HG02798 (cell line): Measurements from ENCODE around the gene NDUFS6.
"Not testable (repeated sequence)": the region's sequence is repeated elsewhere in the genome, so short reads cannot be mapped to it uniquely, and the experiment has no call there.

Experiments
- ATAC-seq: cut with Tn5 transposase; IDR thresholded peaks from one replicate; pipeline ENCODE4 v1.9.1; 2021; ENCODE audit warnings: mild to moderate bottlenecking; ENCODE audit not compliant: unreplicated experiment, poor library complexity

NDUFS6 gene

DNA sequence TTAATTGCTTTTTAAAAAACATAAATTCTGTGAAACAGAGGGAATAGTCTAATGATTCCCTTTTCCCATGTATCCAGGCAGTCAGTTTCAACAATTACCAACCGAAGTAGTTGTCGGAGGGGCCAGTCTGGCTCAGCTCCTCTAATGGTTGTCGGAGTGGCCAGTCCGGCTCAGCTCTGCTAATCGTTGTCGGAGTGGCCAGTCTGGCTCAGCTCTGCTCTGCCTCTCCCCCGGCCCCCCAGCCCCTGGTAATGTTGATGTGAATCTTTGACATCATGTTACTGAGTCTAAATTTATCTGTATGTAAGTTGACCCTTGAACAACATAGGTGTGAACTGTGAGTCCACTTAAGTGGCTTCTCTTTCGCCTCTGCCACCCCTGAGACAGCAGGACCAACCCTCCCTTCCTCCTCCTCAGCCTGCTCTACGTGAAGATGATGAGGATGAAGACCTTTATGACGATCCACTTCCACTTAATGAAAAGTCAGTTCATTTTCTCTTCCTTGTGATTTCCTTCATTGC, 9.4 kb downstream of the NDUFS6 start:
- ATAC-seq = no peak

DNA sequence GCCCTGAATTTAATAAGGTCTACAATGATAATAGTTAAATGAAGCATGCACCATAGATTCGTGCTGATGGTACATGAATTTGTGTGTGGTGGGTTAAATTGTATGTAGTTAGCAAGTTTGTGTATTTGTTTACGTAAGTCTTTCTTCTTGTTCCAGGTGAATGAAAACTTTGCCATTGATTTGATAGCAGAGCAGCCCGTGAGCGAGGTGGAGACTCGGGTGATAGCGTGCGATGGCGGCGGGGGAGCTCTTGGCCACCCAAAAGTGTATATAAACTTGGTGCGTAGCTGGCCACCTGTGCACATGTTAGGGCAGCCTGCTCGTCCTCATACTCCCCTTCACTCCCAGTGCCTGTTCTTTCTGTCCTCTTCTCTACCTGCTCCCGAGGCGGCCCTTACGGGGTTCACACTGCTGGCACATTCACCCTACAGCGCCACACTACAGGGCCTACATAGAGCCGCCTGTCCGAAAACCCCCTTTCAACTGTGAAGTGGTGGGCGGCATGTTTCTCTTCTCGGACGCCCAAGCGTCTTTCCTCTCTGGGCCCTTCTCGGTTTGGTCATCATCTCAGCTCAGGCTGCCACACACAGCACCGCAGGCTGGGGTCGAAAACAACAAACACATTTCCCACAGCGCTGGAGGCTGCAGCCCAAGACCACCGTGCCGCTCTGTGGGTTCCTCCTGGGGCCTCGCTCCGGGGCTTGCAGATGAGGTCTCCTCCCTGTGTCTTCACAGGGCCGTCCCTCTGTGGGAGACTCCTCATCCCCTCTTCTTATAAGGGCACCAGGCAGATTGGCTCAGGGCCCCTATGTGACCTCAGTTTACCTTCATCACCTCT, 13.2 kb downstream of the NDUFS6 start:
- ATAC-seq = no peak

DNA sequence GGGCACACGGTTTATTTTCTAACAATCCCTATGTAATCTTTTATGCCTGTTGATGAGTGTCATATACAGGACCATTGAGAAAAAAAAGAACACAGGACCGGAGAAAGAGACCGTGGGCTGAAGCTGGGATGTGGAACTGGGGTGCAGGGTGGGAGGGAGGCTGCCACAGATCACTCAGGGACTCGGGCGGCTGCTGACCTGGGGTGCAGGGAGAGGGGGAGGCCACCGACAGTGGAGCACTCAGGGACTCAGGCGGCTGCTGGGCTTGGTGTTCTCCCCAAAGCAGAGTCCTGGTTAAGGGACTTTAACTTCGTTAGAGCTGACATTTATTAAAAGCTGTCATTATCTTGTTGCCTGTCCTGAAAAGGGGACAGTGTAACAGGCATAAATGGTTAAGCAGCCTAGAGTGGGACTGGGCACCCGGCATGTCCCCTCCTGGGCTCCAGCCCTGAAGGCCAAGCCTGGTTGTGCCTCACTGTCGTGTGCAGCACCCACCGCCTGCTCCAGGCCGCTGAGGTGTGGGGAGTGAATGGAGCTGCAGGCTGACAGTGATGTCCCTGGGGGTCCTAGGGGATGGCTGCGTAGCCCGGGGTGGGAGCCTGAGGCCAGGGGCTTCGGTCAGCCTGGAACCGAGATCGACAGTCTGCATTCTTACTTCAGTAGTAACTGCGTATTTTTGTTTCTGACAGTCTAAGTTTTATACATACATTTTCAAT, 14.0 kb downstream of the NDUFS6 start:
- ATAC-seq = no peak

DNA sequence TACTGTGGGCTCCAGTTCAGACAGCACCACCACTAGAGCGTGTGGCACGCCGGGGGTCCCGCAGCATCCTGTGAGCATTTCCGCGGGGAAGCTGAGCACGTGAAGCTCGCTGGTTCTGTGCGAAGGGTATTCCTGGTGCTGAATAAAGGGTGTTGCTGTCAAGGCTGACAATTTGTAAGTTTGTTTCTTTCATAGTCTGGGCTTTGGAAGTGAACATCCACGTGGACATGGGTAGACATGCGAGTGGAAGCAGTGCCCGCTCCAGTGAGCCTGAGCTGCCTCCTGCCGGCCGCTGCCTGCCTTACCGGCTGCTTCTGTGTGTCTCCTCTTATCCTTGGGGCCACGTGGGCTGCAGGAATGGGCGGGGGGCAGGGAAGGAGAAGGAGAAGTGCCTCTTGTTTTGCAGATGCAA, 14.7 kb downstream of the NDUFS6 start:
- ATAC-seq = no peak

DNA sequence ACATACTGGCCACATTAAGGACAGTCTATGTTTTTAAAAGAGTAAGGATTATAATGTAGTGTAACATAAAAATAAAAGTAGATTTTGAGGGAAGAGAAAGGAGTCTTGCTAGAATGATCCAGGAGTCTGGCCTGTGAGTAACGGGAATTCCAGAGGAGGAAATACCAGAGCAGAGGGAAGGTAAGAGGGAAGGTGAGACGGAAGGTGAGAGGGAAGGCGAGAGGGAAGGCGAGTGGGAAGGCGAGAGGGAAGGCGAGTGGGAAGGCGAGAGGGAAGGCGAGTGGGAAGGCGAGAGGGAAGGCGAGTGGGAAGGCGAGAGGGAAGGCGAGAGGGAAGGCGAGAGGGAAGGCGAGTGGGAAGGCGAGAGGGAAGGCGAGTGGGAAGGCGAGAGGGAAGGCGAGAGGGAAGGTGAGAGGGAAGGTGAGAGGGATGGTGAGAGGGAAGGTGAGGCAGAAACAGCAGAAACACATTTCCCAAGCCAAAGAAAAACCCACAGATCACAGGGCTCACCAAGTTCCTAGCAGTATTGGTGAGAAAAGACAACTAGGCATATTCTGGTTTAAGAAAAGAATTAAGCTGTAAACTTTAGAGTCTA, 15.4 kb downstream of the NDUFS6 start:
- not testable (repeated sequence) for ATAC-seq

DNA sequence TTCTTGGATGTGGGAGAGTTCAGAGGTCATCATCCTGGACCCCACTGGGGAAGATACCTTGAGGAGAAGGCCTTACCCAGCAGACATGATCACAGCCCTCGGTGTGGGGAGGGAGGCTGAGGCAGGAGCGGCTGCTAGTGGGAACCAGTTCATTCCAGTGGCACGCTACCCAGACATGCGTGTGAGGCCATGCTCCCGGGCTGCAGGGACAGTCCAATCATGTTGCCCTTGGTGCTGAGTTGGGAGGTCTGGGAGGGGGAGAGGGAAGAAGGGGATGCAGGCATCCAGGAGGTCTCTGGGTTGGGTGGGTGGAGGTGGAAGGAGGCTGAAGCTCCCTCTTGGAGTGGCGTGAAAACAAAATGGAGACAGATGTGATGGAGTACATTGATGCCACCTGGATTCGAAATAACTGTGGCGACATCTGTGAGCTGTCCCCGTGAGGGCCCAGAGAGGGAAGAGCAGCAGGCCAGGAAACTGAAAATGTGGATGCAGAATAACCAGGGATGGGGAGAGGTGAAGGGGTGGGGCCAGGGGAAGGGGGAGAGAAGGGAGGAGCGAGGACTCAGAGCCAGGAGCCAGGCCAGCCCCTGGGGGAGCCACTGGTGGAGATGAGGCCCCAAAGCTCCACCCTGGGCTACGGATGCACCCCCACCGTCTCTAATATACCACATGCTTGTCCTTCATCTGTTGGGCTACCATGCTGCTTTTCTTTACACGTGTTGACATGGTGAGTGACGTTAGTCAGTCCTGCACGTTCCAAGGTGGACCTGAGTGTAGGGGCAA, 16.2 kb downstream of the NDUFS6 start:
- no peak for ATAC-seq

DNA sequence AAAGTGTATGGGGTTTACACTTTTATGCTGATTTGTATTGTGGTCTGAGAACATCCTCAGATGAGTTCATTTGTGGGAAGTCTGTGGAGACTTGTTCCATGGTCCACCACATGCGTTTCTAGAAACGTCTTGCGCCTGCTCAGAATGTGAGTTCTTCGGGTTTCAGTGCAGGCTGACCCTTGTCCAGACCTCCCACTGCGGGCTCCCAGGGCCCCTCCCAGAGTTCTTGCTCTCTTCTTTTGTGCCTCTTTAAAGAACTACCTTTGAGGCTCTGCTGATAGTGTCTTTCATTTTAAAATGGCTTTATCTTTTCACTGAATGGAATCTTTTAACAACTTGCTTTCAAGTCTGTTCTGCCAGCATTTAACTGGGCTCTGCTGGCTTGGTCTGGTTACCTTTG, 17.6 kb downstream of the NDUFS6 start:
- ATAC-seq = no peak

DNA sequence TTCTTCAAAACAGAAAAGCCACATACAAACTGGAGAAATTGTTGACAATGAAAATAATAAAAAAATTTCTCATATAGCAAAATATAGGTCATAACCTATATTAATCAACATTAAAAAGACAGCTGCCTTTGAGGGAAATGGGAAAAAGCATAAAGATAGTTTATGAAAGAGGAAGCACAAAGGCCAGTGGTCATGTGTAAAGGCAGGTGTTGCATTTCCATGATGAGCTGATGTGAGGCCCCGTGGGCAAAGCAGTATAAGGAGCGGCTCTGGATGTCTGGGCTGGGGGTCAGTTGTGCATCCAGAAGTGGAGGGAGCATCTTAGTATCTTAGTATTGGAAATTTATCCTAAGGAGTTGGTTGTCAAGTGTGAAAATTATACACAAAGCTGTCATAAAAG, 18.3 kb downstream of the NDUFS6 start:
- ATAC-seq = no peak

DNA sequence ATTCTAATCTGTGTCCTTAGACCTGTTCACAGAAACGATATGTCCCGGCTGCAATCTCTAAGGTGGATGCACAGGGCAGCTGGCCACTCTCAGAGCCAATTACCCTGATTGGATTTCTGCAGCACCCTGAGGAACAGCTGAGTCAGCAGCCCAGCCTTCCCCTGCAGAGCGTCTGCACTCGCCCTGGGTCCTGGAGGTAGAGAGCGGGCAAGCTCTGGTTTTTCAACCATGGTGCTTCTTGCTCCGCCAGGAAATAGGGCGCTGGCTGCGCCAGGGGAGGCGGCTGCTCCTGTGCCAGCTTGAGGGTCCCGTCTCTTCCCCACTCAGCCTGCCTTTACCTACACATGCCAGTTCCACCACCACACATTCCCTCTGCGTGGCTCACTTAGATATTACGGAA, 19.2 kb downstream of the NDUFS6 start:
- no peak for ATAC-seq

DNA sequence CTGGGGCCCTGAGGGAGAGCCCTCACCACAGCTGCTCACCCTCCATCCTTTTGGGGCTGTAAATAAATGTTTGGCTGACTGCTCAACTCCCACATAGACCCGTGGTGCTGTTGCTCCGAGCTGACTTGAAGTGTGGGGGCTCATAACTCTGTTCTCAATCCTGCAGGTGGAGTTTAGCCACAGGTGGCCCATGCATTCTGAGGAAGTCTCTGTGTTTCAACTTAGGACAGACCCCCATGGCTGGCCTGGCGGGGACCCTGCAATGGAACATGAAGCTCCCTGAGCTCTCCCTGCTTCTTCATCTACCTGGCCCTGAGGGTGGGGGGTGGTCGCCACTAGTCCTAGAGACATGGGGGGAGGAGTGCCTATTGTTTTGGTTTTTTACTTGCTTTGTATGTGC, 19.7 kb downstream of the NDUFS6 start:
- ATAC-seq = no peak

DNA sequence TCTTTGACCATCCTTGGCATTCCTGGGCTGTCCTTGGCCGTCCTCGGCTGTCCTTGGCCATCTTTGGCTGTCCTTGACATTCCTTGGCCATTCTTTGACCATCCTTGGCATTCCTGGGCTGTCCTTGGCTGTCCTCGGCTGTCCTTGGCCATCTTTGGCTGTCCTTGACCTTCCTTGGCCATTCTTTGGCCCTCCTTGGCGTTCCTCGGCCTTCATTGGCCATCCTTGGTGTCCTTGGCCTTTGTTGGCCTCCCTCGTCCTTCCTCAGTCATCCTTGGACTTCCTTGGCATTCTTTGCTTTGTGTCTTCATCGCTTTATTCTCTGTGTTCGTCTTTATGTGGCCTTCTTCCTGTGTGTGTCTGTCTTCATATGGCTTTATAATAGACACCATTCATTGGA, 20.7 kb downstream of the NDUFS6 start:
- ATAC-seq = no peak

DNA sequence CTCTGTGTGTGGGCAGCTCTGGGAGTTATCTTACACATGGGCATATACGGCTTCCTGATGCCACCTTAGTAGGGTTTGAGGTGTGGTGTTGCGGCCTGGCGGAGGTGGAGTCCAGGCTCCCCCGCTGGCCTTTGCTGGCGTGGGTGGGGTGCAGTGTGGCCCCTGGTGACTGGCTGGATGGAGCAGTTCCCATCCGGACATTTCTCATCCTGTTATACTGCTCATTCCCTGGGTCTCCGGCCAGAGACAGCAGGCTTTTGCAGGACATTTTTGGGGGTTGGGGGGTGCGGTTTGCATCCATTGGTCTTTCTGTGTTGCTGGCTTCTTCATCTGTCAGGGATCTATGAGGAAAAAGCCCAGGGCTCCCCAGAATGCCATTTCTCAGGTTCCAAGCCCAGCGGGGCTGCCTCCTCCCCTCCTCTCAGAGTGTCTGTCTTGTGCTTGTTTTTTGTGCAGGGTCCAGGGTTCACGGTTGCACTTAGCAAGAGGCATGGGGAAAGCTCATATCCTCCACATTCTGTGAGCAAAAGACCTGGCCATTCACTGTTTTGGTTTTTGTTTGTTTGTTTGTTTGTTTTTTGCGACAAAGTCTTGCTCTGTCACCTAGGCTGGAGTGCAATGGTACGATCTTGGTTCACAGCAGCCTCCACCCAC, 22.3 kb downstream of the NDUFS6 start:
- no peak for ATAC-seq

DNA sequence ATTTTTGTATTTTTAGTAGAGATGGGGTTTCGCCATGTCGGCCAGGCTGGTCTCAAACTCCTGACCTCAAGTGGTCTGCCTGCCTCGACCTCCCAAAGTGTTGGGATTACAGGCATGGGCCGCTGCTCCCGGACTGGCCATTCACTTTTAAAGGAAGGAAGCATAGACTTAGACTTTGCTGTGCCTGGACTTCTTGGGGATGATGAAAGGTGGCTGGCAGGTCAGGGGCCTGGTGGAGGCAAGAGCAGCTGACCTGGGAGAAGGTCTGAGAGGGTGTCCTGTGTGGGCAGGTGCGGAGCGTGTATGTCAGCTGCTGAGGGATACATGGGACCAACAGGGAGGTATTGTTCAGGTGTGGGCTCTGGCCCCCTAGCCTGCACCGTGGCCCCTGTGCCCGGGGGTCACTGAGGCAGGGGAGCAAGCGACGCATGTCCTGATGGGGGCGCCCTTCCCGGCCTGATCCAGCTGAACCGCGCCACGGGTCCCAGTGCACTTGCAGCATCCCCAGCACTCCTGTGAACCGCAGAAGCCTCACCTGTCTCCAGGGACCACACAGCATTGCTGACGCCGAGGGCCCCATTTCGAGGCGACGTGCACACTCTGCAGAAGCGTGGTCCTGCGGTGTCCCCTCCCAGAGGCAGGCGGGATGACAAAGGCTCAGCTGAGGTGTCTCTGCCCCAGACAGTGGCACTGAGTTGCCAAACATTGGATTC, 23.1 kb downstream of the NDUFS6 start:
- ATAC-seq = no peak

DNA sequence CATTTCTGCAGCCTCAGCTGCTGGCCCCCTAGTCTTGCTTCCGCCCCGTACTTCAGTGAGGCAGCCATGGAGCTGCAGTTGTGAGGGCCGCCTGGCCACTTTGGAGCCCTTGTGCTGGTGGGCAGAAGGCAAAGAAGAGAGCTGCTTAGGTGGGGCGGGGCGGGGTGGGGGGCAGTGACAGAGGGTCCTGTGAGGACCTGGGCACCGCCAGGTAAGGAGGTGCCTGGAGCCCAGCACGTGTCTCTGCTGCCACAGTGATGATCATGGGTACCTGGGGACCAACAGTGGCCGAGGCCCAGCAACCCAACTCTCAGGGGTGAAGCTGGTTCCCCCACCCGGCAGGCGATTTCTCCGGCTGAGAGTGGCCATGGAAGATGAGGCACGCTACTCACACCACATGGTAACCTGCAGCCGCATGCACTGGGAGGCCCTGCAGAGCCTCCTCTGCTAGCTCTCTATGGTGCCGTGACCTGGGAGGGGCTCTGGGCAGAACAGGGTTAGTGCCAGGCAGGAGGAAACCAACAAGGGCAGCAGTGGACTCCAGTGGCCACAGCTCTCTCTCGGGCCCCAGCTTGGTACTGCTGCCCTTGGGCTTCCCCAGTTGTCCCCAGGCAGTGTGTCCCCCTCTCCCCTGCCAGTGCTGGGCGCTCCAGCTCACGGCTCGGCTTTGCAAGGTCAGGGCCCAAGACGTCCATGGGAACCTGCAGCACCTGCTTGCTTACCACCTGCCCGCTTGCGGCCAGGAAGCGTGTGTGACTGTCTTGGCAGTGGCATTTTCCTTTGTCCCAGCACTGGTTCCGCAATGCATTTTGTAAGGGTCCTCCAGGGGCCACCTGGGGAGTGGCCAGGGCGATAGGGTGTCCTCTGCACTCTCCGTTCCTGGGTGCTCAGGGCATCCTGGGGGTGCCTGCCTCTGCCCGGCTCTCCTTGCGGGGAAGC, 24.0 kb downstream of the NDUFS6 start:
- no peak for ATAC-seq

DNA sequence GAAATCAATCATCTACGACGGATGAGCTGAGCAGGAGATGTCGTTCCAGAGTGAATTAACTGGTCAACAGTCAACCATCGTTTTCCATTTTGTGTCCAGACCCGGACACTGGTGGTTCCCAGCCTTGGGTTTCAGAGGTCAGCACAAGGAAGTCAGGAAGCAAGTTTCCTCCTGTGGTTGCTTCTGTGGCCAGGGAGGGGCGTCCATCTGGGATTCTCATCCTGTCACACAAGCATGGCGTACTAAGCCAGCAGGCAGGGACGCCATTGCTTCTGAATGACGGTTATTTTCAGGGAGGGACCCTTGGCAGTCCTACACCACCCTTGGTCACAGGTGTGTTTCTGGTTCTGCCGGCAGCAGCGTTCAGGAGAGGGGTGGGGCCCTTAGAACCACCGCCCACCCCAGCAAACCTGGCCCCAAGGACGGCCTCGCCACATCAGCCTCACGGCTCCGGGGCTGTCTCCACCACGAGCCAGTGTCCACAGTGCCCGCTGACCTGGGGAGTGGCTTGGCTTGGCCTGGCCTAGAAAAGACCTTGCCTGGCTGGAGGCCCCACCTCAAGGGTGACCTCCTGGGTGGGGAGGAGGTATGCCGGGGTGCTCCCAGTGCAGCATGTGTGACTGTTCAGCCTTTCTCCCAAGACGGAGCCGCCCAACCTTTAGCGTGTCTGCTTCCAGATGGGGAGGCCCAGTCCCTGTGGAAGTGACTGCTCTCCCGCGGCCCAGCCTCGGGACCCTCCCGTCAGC, 25.2 kb downstream of the NDUFS6 start:
- ATAC-seq = no peak

DNA sequence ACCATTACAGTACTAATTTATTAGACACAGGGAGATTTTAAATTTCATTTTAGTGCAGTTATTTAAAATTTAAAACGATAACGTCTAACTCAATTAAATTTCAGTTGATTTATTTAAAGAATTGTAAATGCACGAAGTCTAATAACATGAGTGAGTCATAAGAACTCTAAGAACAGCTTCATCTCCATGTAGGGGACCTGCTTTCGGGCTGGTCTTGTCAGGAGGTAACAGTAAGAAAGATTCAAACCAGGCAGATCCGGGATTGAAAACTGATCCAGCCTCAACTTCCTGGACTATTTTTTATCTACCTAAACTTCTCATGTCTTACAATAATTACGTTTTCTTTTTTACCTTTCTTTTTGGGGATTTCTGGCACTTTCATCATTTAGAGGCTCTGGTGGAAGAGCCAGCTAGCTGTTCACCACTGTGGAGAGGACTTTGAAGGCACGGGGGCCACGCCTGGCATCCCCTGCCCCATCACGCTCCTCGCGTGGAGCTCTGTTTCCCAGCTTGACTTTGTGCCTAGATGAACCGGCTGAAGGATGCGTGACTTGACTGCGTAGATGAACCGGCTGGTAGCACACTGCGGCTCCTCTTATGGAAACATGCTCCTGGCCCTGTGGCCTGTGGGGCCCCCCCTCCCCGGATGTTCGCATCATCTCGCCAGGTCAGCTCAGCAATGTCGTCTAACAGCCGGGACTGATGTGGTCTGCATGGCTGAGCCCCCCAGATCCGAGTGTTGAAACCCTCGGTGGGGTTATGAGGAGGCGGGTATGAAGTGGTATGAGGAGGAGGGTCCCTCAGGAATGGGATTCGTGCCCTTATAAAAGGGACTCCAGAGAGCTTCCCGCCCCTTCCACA, 26.0 kb downstream of the NDUFS6 start:
- ATAC-seq = no peak
